GM19452 (cell line): ENCODE data around the gene RPS16.

ENCODE experiments used
- ATAC-seq: cut with Tn5 transposase; IDR thresholded peaks from one replicate; pipeline ENCODE4 v1.9.1; 2021; ENCODE audit not compliant: unreplicated experiment

RPS16 gene

GRCh38 chr19:39423258-39424086 lies 12.3 kb downstream of the RPS16 start:
- ATAC-seq: no peak

- ATAC-seq: no peak
Measured at GRCh38 chr19:39422020-39422419, 13.7 kb downstream of the RPS16 start.

- no peak for ATAC-seq
Measured at GRCh38 chr19:39420769-39421168, 15.0 kb downstream of the RPS16 start.

GRCh38 chr19:39419003-39419402 lies 16.7 kb downstream of the RPS16 start:
- ATAC-seq: no peak

DNA sequence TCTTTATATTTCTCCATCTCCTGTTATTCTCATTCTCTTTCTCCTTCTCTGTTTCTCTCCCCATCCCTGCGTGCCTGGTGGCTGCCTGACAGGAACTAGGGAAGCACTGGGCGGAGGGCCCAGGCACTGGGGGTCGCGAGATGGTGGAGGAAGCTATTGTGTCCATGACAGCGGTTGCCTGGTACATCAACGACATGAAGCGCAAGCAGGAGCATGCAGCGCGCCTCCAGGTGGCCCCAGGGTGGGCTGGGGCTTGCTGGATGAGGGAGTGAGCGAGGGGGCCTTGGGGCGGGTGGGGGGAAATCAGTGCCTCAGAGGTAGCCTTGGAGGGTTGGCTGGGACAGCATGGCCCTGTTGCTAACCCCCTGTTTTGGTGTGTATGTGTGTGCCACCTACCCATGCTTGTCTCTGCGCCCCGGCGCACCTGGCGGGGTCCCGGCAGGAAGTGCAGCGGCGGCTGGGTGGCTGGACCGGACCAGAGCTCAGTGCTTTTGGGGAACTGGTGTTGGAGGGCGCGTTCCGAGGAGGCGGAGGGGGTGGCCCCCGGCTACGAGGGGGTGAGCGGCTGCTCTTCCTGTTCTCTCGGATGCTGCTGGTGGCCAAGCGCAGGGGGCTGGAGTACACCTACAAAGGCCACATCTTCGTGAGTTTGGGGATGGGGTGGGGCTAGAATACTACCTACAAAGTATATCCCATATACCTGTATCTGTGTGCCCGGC lies 18.1 kb downstream of the RPS16 start:
- ATAC-seq: no peak

- ATAC-seq: no peak
Measured at GRCh38 chr19:39416152-39417120, 19.3 kb downstream of the RPS16 start.

- ATAC-seq: no peak
Measured at GRCh38 chr19:39415111-39416046, 20.4 kb downstream of the RPS16 start.

GRCh38 chr19:39413911-39414608 lies 21.7 kb downstream of the RPS16 start:
- no peak for ATAC-seq

GRCh38 chr19:39413272-39413910 lies 22.4 kb downstream of the RPS16 start:
- no peak for ATAC-seq

DNA sequence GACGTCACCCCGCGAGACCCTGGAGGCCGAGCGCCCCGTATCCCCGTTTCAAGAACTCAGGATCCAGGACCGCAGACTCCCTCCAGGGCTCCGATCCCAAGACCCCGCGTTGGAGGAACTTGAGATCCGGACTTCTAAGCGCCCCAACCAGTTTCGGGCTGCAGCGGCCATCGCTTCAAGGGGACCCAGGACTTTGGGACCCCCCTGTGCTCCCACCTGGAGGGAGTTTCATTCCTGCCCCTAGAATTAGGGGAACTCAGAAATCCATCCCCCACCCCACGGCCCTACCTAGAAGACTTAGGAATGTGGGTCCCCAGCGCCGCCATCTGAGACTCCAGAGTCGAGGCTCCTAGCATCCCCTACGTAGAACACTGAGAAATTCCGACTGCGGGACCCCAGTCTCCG lies 22.9 kb downstream of the RPS16 start:
- no peak for ATAC-seq

GRCh38 chr19:39412100-39412866 lies 23.5 kb downstream of the RPS16 start, which contains the start of gene PLEKHG2:
PLEKHG2 (plus strand) TSS chr19:39412669; CDS start chr19:39414087, 1,418 bp downstream.
- peak; percentile 54 for ATAC-seq

GRCh38 chr19:39411832-39412099 lies 24.0 kb downstream of the RPS16 start:
- ATAC-seq: peak; percentile 29

- no peak for ATAC-seq
Measured at GRCh38 chr19:39411081-39411831, 24.5 kb downstream of the RPS16 start.

DNA sequence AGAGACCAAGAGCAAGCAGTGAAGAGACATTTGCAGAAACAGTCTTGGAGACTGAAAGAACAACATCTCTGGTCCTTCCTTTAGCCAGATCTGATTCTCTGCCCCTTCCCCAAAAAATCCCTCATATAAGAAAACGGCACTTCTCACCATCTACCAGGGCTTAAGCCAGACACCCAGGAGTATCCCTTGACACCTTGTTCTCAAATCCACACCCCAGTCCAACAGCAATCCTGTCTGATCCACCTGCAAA lies 25.0 kb downstream of the RPS16 start:
- ATAC-seq: no peak

DNA sequence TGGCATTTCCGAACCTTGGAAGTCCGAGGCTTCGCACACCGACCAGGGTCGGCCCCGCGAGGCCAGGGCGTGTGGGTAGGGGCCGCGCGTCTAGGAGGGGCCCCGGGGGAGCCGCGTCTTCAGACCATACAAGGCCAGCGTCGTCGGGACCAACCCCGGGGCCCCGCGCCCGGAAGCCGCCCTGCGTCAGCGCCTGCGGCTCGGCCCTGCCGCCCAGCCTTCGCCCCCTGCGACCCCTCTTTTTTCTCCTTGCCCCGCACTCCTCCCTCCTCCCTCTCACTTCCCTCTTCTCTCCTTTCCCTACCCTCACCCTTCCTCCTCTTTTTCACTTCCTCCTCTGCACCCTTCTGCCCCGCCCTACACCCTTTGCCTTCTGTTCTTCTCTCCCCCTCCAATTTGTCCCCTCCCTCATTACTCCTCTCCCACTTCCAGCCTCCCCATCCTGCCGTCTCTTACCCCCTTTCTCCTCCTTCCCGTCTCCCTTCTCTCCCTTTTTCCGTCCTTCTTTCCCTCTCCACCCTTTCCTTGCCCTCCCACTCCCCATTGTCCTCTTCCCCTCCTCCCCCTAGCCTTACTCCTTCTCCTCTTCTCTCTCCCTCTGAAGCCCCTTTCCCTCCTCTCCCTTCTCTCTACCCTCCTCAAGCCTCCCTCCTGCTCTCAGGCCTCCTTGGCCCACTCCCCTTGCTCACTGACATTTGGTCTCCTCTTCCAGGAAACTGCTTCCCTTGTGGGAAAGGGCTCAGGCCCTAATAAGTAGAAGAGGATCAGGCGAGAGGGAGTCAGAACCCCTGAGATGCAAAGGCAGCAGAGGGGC lies 25.5 kb downstream of the RPS16 start:
- no peak for ATAC-seq

DNA sequence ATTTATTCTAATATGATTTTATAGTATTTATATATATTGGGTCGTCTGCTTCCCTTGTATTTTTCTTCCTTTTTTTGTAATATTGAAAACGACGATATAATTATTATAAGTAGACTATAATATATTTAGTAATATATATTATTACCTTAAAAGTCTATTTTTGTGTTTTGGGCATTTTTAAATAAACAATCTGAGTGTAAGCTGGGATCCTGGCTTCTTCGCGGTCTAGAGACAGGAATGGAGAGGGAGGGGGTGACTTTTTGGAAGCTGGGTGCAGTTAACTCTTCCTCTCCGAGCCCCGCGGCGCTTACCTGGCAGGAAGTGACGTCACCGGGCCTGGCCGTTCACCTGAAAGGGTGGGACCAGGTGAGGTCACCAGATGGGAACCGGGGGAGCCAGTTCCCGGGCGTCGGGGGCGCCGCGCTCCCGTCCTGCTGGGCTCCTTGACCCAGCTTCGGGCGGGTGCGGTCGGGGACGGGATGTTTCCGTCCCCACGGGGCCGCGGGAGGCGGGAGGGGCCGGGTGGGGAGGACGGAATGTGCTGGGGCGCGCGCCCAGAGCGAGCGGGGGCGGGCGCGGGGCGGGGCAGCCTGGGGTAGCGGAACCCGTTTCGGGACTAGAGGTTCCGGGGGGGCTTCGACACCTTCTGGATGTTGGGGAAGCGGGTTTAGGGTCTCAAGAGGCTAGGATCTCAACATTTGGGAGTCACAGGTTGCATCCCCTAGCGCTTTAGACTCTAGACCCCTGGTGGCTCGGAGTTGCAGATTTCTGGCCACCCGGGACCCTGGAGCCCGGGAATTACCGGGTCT lies 26.3 kb downstream of the RPS16 start:
- no peak for ATAC-seq
